Stimulated activated CD8-positive, alpha-beta memory T cell treated with anti-CD3 and anti-CD28 coated beads, Interleukin-4, amount 100 ng/mL, for 24 hours (primary cell): ENCODE results near the gene CDH15.
"Not testable (repeated sequence)": the region's sequence is repeated elsewhere in the genome, so short reads cannot be mapped to it uniquely, and the experiment has no call there.

ENCODE experiments used
- DNase-seq: peaks from one replicate; pipeline ENCODE4 v3.0.0-alpha.2; 2020; ENCODE audit warnings: low read depth

Gene CDH15

DNA sequence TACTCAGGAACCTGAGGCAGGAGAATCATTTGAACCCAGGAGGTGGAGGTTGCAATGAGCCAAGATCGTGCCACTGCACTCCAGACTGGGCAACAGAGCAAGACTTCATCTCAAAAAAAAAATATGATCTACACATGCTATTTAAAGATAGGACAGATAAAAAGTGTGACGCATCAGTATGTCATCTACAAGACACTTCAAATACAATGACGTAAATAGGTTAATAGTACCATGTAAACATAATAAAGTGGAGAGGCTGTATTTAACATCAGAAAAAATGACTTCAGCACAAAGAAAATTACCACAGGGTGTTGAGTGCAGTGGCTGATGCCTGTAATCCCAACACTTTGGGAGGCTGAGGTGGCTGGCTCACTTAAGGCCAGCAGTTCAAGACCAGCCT lies 66.2 kb downstream of the CDH15 start:
- DNase-seq: no peak

DNA sequence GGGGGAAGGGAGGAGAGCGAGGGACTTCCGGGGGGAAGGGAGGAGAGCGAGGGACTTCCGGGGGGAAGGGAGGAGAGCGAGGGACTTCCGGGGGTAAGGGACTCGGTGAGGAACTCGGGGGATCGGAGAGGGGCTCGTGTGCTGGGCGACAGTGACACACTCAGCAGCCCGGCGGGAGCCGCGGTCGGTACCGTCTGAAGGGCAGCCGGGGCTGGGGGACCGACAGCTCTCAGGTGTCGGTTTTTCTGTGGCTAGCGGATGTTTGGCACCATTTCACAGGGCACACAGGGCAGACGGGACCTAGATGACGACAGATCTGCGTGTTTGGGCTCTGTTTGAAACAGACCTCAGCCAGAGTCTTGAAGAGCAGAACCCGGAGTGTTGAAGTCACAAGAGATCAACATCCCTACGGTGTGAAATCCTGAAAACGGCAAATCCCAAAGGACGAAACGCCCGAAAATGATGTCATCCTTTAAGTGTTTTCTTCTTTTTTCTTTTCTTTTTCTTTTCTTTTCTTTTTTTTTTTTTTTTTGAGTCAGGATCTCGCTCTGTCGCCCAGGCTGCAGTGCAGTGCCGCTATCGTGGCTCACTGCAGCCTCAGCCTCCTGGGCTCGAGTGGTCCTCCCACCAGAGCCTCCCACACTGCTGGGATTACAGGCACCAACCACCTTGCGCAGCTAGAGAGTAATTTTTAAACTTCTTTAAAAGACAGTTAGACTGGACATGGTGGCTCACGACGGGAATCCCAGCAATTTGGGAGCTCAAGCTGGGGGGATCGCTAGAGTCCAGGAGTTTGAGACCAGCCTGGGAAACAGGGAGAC lies 69.8 kb downstream of the CDH15 start:
- peak; percentile 53 for DNase-seq

DNA sequence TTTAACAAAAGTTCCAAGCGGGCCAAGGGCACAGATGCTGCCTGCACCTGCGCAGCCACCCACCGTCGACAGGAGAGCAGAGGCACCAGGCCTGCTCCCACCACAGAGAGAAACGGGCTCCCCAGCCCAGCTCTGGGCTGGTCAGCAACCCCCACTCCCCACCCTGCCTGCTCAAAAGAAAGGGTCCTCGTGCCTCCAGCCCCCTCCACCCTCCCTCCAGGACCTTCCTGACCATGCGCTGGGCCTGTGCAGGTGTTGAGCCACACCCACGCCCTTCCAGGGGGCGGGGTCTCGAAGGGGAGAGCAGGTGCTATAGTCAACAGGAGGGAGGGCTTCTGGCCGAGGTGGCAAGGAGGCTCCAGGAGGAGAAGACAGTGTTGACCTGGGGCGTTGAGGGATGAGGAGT lies 71.2 kb downstream of the CDH15 start:
- no peak for DNase-seq

DNA sequence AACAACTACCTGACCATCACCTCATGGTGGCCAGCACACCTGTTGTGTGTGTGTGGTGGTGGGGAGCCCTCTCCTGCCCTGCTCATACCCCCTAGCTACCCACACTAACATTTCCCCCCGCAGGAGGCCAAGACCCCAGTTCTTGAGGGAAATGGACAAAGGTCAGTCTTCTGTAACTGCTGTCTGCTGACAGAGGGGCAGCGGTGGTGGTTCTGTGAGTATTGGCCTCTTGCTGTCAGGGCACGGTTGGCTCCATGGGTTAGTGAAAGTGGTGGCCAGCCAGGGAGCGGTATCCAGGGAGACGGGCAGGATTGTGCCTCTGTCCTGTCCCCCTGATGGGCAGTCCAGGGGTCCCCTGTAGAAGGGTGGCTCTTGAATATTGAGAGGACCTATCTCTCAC lies 72.1 kb downstream of the CDH15 start:
- DNase-seq: no peak

DNA sequence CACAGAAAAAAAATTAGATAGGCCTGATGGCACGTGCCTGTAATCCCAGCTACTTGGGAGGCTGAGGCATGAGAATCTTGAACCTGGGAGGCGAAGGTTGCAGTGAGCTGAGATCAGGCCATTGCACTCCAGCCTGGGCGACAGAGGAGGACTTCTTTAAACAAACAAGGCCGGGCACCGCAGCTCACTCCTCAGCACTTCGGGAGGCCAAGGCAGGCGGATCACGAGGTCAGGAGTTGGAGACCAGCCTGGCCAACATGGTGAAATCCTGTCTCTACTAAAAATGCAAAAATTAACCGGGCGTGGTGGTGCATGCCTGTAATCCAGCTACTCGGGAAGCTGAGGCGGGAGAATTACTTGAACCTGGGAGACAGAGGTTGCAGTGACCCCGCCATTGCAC lies 72.7 kb downstream of the CDH15 start:
- DNase-seq: not testable (repeated sequence)

DNA sequence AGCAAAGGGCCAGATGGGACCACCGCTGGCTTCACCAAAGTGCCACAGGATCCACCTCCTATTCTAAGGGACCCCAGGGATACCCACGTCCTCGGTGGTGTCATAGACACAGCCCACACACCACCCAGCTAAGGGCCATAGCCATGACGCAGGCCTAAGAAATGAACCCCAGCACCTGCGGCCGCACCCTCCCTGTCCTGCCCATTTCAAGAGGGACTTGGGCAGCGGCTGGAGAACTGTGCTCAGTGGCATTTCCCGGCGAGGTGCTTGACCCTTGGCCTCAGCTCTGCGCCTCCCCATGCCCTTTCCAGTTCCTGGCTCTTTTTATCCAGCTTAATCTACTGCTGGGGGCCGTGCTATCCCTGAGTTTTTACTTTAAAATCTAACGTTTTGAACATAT lies 73.2 kb downstream of the CDH15 start:
- DNase-seq: no peak
